MG63 (cell line): Measurements from ENCODE around the gene ZNF232. TPM values are rescaled to one million over a fixed set of nuclear protein-coding genes. Genes with fewer than 3 reads are reported as not detected.
"Not testable (repeated sequence)": the region's sequence is repeated elsewhere in the genome, so short reads cannot be mapped to it uniquely, and the experiment has no call there.

Source experiments
- DNase-seq: peaks from one replicate; pipeline ENCODE4 v3.0.0-alpha.2; 2020
- H3K27me3 ChIP-seq: fragments of 250-450 bp; sonication (Bioruptor Pico); 2 replicates; pipeline ENCODE4 v1.5.1; 2020; ENCODE audit warnings: mild to moderate bottlenecking, moderate library complexity
- H3K36me3 ChIP-seq: fragments of 250-450 bp; sonication (Bioruptor Pico); 2 replicates; pipeline ENCODE4 v1.5.1; 2020; ENCODE audit warnings: mild to moderate bottlenecking, moderate library complexity
- H3K4me3 ChIP-seq: fragments of 250-450 bp; sonication (Bioruptor Pico); 2 replicates; pipeline ENCODE4 v1.5.1; 2020; ENCODE audit warnings: mild to moderate bottlenecking, moderate library complexity
- H3K9me3 ChIP-seq: fragments of 250-450 bp; sonication (Bioruptor Pico); 2 replicates; pipeline ENCODE4 v1.5.1; 2020; ENCODE audit warnings: mild to moderate bottlenecking, moderate library complexity
- total RNA-seq: library from RNA; depleted of rRNA; stranded (reverse); fragments of >200 nt; shearing (Covaris generic); gene quantifications from 2 replicates; pipeline ENCODE4 v1.2.3, GENCODE V29; 2014; ENCODE audit warnings: low replicate concordance

ZNF232 gene
- total RNA-seq, 1 experiment from 2014 or later: 10.7 TPM

DNA sequence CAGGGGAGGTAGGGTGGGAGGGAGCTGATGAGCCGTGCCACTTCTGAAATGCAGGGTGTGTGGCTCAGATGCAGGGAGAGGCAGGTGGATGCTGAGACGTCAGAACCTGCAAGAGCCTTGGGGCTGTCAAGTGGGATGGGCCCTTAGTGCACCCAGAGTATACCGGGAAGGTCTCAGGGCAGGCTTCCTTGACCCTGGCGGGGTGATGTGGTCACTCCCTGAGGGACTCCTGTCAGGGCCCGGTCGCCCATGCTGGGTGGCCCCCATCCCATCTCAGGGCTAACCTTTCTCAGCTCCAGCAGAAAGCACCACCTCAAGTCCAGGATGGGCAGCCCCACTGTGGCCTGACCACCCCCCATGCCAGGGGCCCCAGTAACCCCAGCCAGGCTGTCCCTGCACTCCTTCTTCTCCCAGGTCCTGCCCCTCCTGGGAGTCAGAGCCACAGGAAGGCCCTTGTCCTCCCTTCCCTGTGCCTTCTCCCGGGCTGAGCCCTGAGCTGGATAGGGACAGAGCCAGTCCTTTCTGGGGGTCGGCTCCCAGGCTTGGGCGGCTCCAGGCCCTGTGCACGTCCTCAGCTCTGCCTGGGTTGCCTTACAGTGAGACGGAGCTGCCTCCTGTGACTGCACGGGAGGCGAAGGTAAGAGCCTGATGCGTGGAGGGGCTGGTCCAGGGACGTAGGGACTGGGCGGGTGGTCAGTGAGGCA, 20.3 kb upstream of the ZNF232 start:
- DNase-seq, H3K36me3 ChIP-seq, H3K27me3 ChIP-seq, H3K9me3 ChIP-seq, H3K4me3 ChIP-seq: not testable (repeated sequence)

DNA sequence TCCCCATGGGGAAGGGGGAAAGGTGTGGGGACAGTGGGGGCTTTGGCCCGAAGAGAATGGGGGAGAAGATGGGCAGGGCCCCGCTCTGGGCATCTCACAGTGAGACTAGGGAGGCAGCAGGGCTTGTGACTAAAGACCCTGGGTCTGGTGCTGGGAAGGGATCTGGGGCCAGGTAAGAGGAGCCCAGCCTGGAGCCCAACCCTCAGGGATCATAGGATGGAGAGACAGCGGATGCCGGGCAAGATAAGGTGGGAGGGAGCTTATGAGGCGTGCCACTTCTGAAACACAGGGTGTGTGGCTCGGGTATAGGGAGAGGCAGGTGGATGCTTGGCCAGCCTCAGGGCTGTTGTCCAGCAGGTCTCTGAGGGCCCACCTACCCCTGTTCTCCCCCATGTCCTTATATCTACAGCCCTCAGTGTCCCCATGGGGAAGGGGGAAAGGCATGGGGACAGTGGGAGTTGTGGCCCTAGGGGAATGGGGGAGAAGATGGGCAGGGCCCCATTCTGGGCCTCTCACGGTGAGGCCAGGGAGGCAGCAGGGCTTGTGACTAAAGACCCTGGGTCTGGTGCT, 19.6 kb upstream of the ZNF232 start:
- H3K9me3 ChIP-seq: no peaks in the 10 kb centered on the region
- no peak overlapping the region for H3K4me3 ChIP-seq
- no peak for DNase-seq
- no peaks in the 10 kb centered on the region for H3K36me3 ChIP-seq
- no peaks in the 10 kb centered on the region for H3K27me3 ChIP-seq

DNA sequence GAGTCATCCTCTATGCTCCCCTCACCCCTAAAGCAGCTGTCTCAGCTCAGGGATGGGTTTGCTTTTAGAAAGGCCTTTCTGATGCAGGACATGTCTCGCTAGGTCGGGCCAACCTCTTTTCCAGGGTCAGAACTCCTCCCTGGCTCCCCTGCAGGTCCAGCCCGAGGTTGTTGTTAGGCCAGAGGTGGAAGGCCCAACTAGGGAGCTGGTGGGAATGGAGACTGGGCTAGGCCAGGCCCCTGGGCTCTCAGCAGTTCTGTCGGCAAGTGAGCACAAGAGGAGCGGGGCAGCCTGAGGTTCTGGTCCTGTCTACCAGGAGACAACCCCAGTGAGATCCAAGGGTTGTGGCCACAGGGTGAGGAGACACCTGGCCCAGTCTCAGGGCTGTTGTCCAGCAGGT, 19.0 kb upstream of the ZNF232 start:
- not testable (repeated sequence) for DNase-seq, H3K4me3 ChIP-seq, H3K27me3 ChIP-seq, H3K9me3 ChIP-seq, H3K36me3 ChIP-seq

DNA sequence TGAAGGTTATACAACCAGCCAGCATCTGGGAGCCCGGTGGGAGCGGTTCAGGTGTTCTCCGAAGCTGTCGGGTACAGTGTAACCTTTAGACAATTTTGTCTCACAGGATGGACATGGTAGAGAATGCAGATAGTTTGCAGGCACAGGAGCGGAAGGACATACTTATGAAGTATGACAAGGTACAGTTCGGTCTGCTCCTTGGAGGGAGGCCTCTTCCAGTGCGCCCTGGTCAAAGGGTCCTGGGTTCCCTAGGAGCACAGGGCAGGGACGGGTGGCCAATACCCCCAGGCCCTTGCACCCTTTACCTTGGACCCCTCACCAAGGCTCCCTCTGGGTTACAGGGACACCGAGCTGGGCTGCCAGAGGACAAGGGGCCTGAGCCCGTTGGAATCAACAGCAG, 18.6 kb upstream of the ZNF232 start:
- H3K4me3 ChIP-seq, H3K27me3 ChIP-seq, H3K36me3 ChIP-seq, DNase-seq, H3K9me3 ChIP-seq: not testable (repeated sequence)

DNA sequence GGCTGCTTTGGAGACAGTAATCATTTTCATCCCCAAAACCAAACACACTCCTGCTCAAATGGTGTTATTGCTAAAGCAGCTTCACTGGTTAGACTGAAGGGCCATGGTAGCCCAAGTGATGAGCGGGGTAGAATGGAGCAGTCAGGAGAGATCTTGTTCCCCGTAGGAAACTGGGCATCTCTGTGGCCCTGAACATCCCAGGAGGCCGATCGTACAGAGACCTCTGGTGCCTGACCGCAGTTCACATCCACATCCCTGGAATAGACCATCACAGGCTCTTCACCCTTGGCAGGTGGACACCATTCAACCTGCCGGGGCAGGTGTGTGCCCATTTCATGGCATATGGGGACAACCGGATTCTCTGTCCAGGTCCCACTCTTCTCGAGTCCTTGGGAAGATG, 18.1 kb upstream of the ZNF232 start:
- not testable (repeated sequence) for H3K9me3 ChIP-seq, H3K27me3 ChIP-seq, H3K4me3 ChIP-seq, H3K36me3 ChIP-seq, DNase-seq

DNA sequence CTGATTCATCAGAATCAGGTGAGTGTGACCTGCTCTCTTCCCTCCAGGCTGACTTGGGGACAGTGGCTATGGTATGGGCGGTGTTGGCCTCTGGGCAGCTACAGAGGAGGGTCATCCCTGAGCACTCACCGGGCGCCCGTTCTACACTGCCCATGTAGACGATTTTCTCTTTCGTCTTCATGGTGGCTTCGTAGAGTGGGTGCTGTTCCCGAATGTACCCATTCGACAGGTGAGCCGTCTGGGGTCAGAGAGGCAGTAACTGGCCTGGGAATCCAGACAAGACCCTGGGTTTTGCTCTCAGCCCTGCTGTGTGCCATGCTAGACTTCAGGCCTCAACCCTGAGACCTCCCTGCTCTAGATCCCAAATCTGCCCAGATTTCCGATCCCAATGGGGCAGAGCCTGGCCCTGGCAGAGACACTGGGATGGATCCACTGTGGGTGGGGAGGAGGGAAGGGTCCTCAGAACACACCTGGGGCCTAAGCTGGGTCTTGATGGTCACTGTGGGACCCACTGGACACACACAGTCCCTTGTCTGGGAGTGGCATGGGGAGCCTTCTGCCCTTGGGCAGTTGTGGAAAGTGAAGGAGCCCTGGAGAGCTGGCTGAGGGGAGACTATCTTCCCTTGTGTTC, 17.3 kb upstream of the ZNF232 start:
- H3K4me3 ChIP-seq: no peak overlapping the region
- DNase-seq: no peak
- H3K9me3 ChIP-seq: no peaks in the 10 kb centered on the region
- no peaks in the 10 kb centered on the region for H3K27me3 ChIP-seq
- H3K36me3 ChIP-seq: no peaks in the 10 kb centered on the region

- H3K4me3 ChIP-seq, H3K9me3 ChIP-seq, H3K36me3 ChIP-seq, DNase-seq, H3K27me3 ChIP-seq: not testable (repeated sequence)
Measured at GRCh38 chr17:5128387-5128786, 16.7 kb upstream of the ZNF232 start.

- DNase-seq: no peak
- Histone ChIP-seq H3K36me3 (no peaks in the 10 kb centered on the region), H3K4me3 (no peak overlapping the region), H3K27me3 (no peaks in the 10 kb centered on the region), H3K9me3 (no peaks in the 10 kb centered on the region)
Measured at GRCh38 chr17:5127910-5128309, 16.2 kb upstream of the ZNF232 start.

GRCh38 chr17:5126719-5127488, 15.2 kb upstream of the ZNF232 start:
- H3K9me3 ChIP-seq: no peaks in the 10 kb centered on the region
- no peak for DNase-seq
- H3K27me3 ChIP-seq: no peaks in the 10 kb centered on the region
- no peaks in the 10 kb centered on the region for H3K36me3 ChIP-seq
- no peak overlapping the region for H3K4me3 ChIP-seq

DNA sequence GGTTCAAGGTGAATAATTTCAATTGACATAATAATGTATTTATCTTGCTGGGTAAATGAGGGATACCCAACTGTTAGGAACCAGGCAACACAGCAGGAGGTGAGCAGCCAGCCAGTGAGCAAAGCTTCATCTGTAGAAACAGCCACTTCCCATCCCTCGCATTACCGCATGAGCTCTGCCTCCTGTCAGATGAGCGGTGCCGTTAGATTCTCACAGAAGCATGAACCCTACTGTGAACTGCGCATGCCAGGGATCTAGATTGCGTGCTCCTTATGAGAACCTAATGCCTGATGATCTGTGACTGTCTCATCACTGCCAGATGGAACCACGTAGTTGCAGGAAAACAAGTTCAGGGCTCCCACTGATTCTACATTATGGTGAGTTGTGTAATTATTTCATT, 13.2 kb upstream of the ZNF232 start:
- not testable (repeated sequence) for H3K36me3 ChIP-seq, H3K4me3 ChIP-seq, DNase-seq, H3K9me3 ChIP-seq, H3K27me3 ChIP-seq

DNA sequence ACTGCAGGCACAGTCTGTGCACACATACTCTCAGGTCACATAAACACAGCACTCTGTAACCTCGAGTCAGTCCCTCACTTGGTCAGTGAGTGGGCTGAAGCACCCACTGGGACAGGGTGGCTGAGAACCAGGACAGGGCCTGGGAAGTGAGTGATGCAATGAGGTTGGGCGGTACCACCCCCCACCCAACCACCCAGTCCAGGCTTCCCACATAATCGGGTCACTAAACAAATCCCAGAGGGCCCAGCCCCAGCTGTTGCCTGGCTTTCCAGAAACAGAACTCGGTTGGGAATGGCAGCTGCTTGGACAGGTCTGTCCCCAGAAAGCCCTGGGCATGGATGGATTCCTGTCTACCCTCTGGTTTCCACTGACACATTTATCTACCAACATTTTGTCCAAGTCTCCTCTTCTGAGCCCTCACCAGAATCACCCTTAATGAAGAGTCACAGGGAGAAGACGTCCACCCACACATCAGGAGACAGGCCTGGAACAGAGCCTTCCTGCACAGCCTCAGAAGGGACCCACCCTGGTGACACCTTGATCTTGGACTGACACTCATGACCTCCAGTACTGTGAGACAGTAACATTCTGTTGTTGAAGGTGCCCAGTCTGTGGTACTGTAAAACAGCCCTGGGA, 12.6 kb upstream of the ZNF232 start:
- H3K9me3 ChIP-seq, H3K36me3 ChIP-seq, H3K27me3 ChIP-seq, DNase-seq, H3K4me3 ChIP-seq: not testable (repeated sequence)

- Histone ChIP-seq H3K27me3 (no peaks in the 10 kb centered on the region), H3K36me3 (no peaks in the 10 kb centered on the region), H3K4me3 (no peak overlapping the region), H3K9me3 (no peaks in the 10 kb centered on the region)
- no peak for DNase-seq
Measured at GRCh38 chr17:5123343-5124124, 11.9 kb upstream of the ZNF232 start.

- Histone ChIP-seq H3K4me3 (peak overlapping the region; percentile 34), H3K9me3 (no peaks in the 10 kb centered on the region), H3K36me3 (no peaks in the 10 kb centered on the region), H3K27me3 (no peaks in the 10 kb centered on the region)
- peak; percentile 13 for DNase-seq
Measured at GRCh38 chr17:5122586-5123342, 11.1 kb upstream of the ZNF232 start.

GRCh38 chr17:5122056-5122455, 10.4 kb upstream of the ZNF232 start:
- not testable (repeated sequence) for H3K27me3 ChIP-seq, DNase-seq, H3K36me3 ChIP-seq, H3K9me3 ChIP-seq, H3K4me3 ChIP-seq

GRCh38 chr17:5121186-5121841, 9.6 kb upstream of the ZNF232 start:
- Histone ChIP-seq H3K4me3 (no peak overlapping the region), H3K36me3 (no peaks in the 10 kb centered on the region), H3K9me3 (no peaks in the 10 kb centered on the region), H3K27me3 (no peaks in the 10 kb centered on the region)
- DNase-seq: no peak
